Stimulated activated CD8-positive, alpha-beta memory T cell treated with anti-CD3 and anti-CD28 coated beads, Interleukin-4, amount 100 ng/mL, for 48 hours (primary cell): Measurements from ENCODE around the gene GALNT10.
"Not testable (repeated sequence)": the region's sequence is repeated elsewhere in the genome, so short reads cannot be mapped to it uniquely, and the experiment has no call there.

Source experiments
- DNase-seq: peaks from one replicate; pipeline ENCODE4 v3.0.0-alpha.2; 2020

The GALNT10 gene

DNA sequence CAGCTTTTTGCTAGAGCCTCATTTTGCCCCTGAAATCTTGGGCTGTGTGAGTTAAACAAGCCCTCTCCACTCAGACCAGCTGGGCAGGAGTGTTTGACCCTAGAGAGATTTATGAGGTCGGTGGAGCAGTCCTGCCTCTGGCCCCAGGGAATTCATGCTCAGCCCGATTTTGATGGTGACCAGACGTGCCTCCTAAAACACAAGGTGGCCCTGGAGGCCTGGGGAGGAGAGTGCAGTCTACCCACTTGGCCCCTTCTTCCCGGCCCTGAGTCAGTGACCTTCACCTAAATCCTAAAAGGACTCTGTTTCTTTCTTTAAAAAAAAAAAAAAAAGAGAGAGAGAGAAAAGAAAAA is 168.7 kb downstream of the GALNT10 start:
- no peak for DNase-seq

DNA sequence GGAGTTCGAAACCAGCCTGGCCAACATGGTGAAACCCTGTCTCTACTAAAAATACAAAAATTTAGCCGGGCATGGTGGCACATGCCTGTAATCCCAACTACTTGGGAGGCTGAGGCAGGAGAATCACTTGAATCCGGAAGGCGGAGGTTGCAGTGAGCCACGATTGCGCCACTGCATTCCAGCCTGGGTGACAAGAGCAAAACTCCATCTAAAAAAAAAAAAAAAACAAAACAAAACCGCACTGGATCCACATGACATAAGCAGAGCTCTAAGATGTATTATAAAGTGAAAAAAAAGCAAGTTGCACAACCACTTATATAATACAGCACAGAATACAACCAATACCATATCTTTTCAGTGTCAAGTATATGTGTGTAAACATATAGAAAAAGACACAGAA is 169.7 kb downstream of the GALNT10 start:
- not testable (repeated sequence) for DNase-seq

DNA sequence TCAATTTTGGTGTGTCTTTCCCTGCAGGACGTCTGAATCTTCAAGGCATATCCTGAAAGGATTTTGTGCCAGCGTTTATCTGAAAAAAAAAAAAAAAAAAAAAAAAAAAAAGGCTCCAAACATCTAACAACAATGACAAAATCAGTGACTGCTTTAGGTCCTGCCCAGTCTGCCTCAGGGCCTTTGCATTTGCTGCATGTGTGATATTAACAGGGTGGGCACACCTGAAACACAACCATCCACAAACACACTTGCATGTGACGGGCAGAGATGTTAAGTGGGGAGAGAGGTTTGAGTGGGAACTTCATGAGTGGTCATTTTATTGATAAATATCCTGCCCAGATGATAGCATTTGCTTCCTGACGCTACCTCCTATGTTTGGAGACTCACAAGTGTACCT is 172.9 kb downstream of the GALNT10 start:
- DNase-seq, result no peak

DNA sequence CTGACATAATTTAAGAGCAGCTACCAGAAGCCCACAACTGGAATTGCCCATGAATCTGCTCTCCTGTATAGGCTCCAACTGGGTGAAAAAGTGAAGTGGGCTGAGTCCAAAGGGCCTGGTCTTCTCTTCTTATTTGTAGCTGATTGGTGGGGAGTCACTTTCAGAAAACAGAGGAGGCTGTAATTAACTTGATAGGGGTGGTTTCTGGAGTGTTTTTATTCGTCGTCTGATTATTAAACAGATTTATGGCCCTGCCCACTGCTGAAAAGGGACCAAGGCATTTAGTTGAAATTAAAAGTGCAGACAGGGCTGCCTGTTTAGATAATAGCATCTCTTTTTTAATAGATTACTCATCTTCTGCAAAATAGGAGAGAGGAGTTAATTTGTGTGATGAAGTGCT is 174.2 kb downstream of the GALNT10 start:
- DNase-seq, result no peak

DNA sequence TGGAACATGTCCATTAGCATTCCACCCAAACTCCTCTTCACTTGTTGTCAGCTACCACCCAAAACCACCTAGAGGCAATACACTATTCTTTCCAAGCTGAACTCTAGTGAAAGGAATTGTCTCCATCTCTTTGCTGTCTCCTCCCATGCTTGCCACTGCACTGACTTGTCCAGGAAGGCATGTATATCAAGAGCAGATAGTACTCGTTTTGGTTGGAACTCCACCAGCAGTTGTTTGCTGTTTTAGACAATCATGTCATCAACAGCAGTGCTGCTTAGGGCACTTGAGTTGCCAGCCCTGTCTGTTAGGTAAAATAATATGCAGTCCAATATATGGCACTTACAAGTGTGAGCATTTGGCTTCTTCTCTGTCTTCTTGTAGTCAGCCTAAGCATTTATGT is 175.3 kb downstream of the GALNT10 start:
- DNase-seq, result no peak

DNA sequence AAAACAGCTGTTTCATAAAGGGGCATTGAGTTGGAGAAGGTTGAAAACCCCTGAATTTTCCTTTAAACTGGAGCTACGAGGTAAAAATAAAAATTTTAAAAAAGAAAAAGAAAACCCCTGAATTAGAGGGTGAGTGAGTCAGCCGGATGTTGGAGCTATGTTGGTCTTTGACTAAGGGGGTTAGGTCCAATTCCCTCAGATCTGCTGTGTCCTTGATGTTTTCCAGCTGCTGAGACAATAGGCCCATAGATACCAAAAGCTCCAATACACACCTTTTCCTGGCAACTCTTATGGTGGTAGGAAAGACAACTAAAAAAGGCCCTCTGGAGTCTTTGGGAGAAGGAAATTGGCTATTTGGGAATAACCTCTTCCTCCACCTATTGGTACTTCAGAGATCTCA is 175.8 kb downstream of the GALNT10 start:
- DNase-seq, result no peak

DNA sequence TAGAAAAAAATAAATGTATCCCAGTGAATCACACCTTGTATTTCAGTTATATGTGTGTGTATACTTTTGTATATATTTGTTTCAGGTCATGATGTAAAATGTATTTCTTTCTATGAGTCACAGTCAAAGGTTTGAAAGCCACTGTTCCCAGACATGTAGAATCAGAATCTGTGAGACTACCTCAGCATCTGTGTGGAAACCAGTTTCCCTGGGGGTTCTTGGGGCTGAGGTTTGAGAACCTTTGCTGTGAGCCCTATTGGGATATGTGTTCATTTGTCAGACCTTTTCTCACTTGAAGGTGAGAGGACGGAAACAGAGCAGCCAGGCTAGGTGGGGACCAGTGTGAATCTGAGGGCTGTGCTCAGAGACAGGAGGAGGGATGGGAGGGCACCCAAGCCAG is 176.6 kb downstream of the GALNT10 start:
- DNase-seq, result no peak

DNA sequence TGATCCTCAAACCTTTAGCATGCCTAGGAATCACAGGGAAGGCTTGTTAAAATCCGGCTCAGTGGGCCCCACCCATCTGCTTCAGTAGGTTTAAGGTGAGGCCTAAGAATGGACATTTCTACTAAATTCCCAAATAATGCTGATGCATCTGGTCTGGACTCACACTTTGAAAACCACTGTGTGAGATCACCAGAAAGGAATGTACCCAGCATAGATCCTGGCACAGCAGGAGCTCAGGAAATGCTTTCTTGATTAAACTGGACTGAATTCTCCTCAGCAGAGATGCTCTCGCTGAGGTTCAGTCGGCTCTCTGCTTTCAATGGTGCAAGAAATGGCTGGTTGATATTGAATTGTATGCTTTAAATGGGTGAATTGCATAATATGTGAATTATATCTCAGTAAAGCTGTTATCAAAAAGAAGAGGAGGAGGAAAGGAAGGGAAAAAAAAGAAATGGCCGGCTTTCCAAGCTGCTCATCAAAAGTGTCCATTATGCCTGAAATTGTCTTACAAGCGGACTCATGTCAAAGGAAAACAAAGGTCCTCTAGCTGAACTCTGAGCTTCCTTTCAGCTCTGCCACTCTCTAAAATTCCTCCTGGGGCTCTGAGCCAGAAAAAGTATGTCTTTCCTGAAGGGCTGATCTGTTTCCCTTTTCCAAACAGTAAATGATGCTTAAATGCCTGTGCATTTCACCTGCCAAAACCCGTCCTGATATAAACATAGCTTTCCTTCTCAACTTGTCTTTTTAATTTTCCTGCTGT is 177.7 kb downstream of the GALNT10 start:
- no peak for DNase-seq

DNA sequence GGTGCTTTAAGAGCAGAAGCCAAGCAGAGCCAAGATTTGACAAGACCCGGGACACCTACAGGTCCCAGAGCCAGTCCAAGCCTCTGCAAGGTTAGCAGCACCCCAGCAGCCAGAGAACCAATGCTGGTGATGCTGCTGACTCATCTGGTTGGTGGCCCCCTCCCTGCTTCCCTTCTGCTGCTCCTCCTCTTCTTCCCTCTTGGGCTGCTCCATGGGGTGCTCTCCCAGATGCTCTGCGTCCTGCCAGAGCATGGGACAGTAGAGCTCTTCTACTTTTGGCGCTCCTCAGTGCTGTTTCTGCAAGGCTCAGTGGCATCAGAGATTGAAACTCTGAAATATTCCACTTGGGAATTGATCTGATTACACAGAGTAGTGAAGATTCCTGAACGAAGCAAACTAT is 179.1 kb downstream of the GALNT10 start:
- no peak for DNase-seq

DNA sequence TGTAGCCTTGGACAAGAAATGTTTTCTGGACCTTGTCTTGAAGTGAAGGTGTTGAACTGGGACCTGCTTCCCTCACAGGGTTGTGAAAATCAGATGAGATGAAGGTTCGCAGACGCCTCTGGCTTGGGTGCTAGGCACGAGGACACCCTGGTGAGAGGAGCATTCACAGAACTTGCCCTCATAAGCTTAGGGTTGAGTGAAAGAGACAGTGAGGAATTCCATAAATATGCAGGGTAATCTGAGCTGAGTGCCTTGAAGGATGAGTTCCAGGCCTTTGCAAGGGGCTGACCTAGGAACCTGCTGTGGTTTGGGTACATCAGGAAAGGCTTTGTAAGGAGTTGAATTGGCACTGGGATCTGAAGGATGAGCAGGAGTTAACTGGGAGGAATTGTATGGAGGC is 179.6 kb downstream of the GALNT10 start:
- DNase-seq, result no peak

DNA sequence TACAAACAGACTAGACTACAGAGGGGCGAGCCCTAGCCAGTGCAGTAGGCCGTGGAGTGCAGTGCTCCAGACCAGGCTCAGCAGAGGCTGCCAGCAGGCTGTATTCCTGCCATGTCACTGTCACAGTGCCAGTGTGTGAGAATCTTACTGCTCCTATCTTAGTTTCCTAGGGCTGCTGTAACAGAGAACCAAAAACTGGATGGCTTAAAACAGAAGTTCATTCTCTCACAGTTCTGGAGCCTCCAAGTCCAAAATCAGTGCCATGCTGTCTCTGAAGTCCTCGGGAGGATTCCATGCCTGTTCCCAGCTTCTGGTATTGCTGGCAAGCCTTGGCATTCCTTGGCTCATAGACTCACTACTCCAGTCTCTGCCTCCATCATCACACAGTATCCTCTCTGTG is 180.3 kb downstream of the GALNT10 start:
- no peak for DNase-seq

DNA sequence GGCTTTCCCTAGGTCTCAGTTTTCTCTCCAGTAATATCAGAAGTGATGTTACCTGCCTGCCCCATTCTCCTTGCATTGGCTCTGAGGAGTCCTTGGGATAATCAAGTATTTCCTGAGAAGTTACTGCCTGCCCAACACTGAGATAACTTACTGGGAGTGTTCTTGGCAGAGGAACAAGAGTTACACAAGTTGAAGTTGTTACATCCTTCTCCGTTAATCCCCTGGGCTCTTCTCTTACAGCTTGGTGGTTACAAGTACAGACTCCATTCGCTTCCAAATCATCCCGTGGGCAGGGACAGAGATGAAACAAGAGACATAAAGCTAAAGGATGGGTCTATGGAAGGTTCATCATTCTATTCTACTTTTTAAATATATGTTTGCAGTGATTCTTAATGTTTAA is 181.2 kb downstream of the GALNT10 start:
- DNase-seq, result no peak

DNA sequence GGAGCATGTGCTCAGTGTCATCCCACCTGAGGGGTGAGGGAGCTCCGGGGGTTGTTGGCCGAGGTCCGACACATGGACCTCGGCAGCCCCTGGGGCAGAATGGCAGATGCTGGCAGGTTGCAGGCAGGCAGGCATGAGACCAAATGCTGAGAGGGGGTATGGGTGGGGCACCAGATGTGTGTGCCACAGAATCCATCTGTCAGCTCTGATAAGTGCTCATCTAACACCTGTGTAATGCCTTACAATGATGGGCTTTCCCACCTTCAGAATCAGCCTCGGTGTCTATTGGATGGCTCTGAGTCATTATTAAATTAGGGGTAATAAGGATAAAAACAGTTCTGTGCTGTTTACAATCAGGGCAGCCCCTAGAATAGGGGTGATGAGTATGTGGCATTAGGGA is 182.1 kb downstream of the GALNT10 start:
- DNase-seq, result no peak

DNA sequence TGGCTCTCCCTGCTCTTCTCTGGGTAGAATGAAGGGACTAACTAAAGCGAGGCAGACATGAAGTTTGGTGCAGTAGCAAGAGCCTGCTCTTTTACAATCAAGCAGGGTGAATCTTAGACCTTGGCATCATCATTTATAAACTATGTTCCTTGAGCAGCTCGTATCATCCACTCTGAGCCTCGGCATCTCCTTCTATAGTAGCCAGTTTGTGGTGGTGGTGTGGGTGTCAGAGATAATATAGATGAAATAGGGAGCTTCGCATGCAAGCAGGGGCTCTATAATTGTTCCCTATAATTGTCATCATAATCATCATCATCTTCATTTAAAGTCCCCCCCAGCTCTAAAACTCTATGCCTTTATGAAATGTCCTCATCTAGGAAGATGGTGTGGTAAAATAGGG is 182.8 kb downstream of the GALNT10 start:
- DNase-seq, result no peak

DNA sequence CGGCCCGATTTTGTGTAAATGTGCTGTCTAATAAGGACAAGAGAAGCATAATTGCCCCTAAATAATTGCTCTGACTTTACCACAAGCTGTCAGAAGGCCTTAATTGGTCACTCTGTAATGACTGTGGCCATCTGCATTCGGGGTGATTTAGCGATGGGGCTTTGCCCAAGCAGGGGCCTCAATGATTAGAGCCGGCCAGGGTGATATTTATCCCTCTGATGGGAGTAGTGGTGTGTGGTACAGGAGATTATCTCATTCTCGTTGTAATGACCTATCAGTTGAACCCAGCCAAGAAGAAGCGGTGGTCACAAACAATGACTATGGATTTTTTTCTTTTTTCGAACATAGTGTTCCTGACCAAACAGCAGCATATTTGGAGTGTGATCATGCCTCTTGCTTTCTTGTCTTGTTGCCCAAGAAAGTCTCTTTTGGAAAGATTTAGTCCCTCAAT is 183.2 kb downstream of the GALNT10 start:
- no peak for DNase-seq

DNA sequence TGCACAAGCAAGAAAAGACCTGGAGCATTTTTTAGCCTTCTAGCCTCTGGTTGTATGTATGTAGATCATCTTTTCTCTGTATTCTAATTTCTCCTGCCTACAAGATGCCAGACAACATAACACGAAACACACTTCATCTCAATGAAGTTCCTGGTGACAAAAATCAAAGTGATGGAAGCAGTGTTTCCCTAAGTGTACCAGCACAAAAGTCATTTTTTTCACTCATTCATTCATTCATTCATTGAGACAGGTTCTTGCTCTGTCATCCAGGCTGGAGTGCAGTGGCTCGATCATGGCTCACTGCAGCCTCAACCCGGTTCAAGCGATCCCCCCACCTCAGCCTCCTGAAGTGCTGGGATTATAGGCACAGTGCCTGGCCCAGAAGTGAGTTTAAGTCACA is 183.7 kb downstream of the GALNT10 start:
- no peak for DNase-seq

DNA sequence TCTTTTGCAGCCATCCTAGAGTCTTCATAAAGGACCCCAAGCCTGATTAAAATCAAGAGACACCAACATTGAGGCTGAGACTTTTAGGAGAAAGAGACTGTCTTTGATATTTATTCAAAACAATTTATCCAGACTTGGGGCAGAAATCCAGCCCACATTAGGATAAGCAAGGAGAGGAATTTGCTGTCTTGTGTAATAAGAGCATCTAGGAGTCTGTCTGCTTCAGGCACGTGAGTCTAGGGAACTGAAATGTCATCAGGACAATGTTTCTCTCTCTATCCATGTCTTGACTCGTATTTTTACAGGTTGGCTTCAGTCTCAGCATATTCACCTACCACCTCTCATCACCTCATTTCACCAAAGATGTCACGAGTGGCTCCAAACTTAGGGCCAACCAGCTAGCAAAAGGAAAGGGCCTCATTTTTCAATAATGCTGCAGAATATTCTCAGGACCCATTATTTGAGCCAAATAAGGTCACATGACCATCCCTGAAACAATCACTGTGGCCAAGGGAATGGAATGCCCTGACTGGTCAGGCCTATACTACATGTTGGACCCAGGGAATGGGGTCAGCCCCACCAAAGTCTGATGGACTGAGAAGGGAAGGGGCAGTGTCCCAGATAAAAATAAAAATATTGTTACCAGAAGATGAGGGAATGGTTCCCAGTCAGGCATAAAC is 184.9 kb downstream of the GALNT10 start:
- DNase-seq, result no peak

DNA sequence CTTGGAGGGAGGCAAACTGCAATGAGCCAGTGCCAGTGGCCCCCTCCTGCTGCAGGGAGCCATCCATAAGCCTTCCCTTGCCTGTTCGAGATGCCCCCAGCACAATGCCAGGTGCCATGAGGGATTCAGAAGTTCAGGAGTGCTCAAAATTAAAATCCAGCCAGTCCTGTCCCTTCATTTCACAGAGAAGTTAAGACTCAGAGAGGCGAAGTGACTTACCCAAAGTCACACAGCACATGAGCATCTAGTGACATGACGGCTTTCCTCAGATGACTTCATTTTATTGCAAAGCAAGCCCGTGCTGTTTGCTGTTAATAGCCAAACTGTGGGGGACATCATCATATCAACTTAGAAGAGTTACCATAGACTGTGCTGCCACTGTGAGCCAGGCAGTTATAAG is 185.9 kb downstream of the GALNT10 start:
- no peak for DNase-seq

DNA sequence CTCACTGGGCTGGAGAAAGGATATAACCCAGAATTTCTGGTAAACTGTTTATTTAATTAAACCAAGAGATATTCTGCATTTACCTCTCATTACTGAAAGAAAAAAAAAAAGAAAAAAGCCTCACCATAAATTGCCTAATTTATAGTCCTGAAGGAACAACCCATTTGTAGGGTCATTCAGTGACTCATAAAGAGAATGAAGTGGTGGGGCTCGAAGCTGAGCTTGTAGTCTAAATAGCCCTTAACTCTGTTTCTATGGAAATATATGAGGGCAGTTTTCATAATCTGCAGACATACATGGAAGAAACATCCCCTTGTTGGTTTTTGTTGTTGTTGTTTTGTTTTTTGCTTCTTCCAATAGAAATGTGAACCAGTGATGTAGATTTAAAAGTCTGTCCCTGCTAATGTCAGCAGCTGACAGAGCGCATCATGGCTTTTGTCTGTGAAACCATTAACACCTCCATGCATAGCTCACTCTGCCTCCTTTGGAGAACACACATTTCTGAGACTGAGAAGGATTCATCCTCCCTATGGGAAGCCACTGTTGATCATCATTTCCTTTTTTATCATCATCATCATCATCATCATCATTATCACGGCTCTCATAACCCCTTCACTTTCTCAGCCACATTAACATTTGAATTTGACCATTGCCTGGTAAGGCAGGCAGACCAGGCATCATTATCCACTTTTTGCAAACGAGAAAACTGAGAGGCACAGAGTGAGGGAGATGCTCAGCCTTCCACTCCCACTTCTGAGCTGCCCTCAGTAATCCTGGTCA is 187.4 kb downstream of the GALNT10 start:
- no peak for DNase-seq

DNA sequence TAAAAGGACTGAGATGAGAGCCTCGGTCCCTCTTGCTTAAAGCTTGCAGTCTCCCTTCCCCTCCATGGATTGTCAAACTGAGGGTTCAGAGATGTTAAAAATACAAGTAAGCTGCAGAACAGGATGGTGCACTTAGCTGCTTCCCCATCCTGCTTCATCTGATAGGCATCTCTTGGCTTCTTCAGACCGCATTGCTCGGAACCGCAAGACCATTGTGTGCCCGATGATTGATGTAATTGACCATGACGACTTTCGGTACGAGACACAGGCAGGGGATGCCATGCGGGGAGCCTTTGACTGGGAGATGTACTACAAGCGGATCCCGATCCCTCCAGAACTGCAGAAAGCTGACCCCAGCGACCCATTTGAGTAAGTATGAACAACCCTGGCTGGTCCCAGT is 189.7 kb downstream of the GALNT10 start:
- no peak for DNase-seq

DNA sequence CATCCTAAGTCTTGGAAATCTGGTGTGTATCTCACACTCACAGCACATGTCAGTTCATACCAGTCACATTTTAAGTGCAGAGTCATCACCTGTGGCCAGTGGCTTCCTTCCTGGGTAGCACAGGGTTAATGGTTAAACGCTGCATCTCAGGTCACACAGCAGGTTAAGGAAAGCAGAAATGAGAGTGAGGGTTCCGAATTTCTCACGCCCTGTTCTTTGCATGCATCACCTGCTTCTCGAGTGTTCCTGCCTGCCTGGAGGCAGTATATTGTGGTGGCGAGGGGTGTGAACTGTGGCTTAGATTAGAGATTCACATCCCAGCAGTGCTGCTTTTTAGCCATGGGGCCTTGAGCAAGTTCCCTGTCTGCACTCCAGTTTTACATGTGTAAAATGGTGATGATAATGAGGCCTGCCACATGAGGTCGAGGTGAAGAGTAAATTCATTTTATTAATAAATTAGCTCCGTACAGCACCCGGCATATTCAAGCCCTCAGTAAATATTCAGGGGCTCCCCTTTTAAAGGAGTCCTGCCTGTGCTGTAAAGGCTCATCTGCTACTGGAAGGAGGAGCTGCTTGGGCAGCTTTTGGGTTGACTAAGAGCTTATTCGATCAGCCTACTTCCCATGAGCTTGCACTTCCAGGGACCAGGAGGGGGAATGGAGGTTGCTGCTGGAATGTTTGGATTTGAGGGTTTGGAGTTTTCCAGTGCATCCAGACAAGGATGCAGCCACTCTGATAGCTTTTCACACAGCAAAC is 194.1 kb downstream of the GALNT10 start:
- DNase-seq, result no peak

DNA sequence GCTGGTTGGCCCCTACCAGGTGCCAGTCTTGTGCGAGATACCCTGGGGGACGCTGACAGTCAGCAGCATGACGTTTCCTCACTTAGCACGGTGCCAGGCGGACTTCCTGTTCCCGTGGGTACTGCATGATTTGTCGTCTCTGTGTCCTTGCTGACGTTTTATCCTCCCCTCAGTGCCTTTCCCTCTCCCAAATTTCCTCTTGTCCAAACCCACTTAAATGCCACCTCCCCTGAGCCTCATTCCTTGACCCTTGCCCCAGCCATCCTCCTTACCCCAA is 194.6 kb downstream of the GALNT10 start:
- DNase-seq, result no peak

DNA sequence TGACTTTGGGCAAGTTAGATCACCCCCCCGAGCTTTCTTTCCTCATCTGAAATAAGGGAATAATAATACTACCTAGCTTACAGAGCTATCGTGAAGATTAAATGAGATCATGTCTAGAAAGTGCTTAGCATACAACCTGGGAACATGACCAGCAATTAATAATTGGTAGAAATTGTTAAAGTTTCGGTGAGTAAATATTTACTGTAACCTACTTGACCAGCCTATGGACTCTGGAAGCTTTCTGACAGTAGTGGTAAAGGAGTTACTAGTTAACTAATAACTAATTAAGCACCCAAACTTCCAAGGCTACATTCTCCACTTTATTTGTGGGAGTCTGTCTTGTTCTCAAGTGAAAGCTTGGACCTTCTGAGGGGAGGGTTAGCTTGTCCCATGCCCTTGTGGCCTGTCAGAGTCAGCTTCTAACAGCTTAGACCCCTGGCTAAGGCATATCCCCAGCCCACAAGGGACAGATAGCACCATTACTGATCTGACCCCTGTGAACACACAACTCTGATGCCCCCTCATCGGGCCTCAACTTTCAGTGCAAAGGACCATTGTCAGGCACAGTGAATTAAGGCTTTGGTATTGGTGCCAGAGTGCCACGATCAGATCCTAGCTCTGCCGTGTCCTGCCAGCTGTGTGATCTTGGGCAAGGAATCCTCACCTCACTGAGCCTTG is 196.6 kb downstream of the GALNT10 start:
- no peak for DNase-seq
